Heart right ventricle (tissue), 16 donors: ENCODE data around the gene LSM7. TPM values are rescaled to one million over a fixed set of nuclear protein-coding genes. Genes with fewer than 3 reads are reported as not detected.

Experiments used
- ATAC-seq, 8 donors: fragments of 200-7000 bp; cut with Tn5 transposase; one replicate each; pipeline ENCODE4 v1.9.1; 2020; ENCODE audit warnings: mild to moderate bottlenecking in 8 of 8, moderate library complexity in 8 of 8, moderate number of reproducible peaks in 1 of 8
- DNase-seq, 2 donors: peaks; one replicate each; pipeline ENCODE4 v3.0.0-alpha.2; 2020
- H3K27ac ChIP-seq, 10 donors: fragments of 200-600 bp; sonication (generic) in 2 of 10; one replicate each; pipeline versions ENCODE4 v1.5.0 to v1.8.0; 2020 to 2022; ENCODE audit warnings: mild to moderate bottlenecking in 3 of 10
- H3K27me3 ChIP-seq, 7 donors: fragments of 200-600 bp; one replicate each; pipeline ENCODE4 v1.8.0; 2021 to 2022; ENCODE audit warnings: mild to moderate bottlenecking in 2 of 7
- H3K36me3 ChIP-seq, 9 donors: fragments of 200-600 bp; sonication (generic) in 1 of 9; one replicate each; pipeline versions ENCODE4 v1.5.0 to v1.8.0; 2020 to 2022; ENCODE audit warnings: mild to moderate bottlenecking in 2 of 9
- H3K4me1 ChIP-seq, 9 donors: fragments of 200-600 bp; sonication (generic) in 1 of 9; one replicate each; pipeline versions ENCODE4 v1.5.0 to v1.8.0; 2020 to 2022; ENCODE audit warnings: mild to moderate bottlenecking in 4 of 9
- H3K4me3 ChIP-seq, 10 donors: fragments of 200-600 bp; sonication (generic) in 2 of 10; one replicate each; pipeline versions ENCODE4 v1.5.0 to v1.8.0; 2020 to 2022; ENCODE audit warnings: mild to moderate bottlenecking in 7 of 10, moderate library complexity in 2 of 10
- H3K9me3 ChIP-seq, 11 donors: fragments of 200-600 bp in 10 of 11; sonication (generic) in 2 of 11; one replicate each; pipeline versions ENCODE4 v1.5.0 to v1.8.0; 2013 to 2022; ENCODE audit warnings: mild to moderate bottlenecking in 2 of 11, control low read depth in 1 of 11, moderate library complexity in 1 of 11
- CTCF ChIP-seq, 9 donors: fragments of 200-600 bp; sonication (generic) in 2 of 9; IDR thresholded peaks; one replicate each; pipeline versions ENCODE4 v1.5.0 to v1.8.0; 2021 to 2022; ENCODE audit warnings: antibody characterized with exemption in 9 of 9, mild to moderate bottlenecking in 5 of 9, moderate library complexity in 1 of 9
- WGBS, 2 donors: extraction: QIAGEN DNeasy Blood & Tissue Kit; methylation state at CpG; one replicate each; pipeline ENCODE4 v1.1.7; 2013; ENCODE audit warnings: inconsistent platforms in 1 of 2; 5-methylcytosine and 5-hydroxymethylcytosine counted together
- intact Hi-C, 10 donors: fragments of 100-400 bp; cut with DNase I; formaldehyde crosslinking; loops; one replicate each; pipeline versions ENCODE4 v1.11.1 to v1.14.2; 2022
- polyA plus RNA-seq, 2 donors: library from polyadenylated mRNA; stranded (reverse); fragments of 200-250 nt; gene quantifications; one replicate each; pipeline ENCODE4 v1.2.3, GENCODE V29; 2013
- total RNA-seq, 10 donors: library from RNA; stranded (reverse); fragmentation: NEBNext Ultra II Directional in 3 of 10; extraction: Animal tissue kit (Norgen Biotek cat#: 25700) in 3 of 10; gene quantifications; one replicate each; pipeline versions ENCODE4 v1.2.1 to v1.2.4, GENCODE V29; 2021 to 2023
- donor health status: Arrhythmogenic right ventricular cardiomyopathy.
- donor health status: ischemic (EF 13 %, LVEDD 7.1; RV severe dilation, severe dysfunction).
- donor health status: healthy with polysubstance abuse.
- donor health status: DM: no; HTN: yes; CAD: no.
- donor health status: DM: no; HTN: no; CAD: no.
- donor health status: ischemic (EF 25% LVEDD 6.9; RV normal size, moderate dysfunction).
- donor health status: ischemic (EF 25% LVEDD 5.7; RV mildly dilated, moderate dysfunction).
- donor health status: healthy.
- donor health status: DM: yes; HTN: yes; CAD: no.
- donor health status: Ischemic cardiomyopathy.
- donor health status: ischemic (EF 35%, LVEDD 5.7; RV mildly dilated, moderate dysfunction).
- donor health status: nonischemic (EF 11% LVEDD 7.7; RV severe dilation, severe dysfunction).
- donor health status: DM: yes; HTN: yes; CAD: no.
- donor health status: PGD.
- donor health status: ischemic (EF 29% LVEDD 5.4; RV normal size, mild dysfunction).
- donor health status: nonischemic (EF 23%, LVEDD 6.1; RV moderate dilation, normal function).

The LSM7 gene
- total and polyA plus RNA-seq, 12 donors = 29.0 to 277 (median 38.7) TPM

- no peaks in the 10 kb centered on the region for H3K9me3 ChIP-seq
- no peak for TF ChIP-seq CTCF (IDR thresholded peaks at IDR 0.05)
- WGBS, 2 donors = 83% methylated on average over 16 to 17 of the region's 17 CpGs
- peaks cover 5 to 13% (median 9%) of the 10 kb centered on the region in 9 donors for H3K4me1 ChIP-seq
- no peak overlapping the region for H3K27ac ChIP-seq
- intact Hi-C loops = no loop called here
- ATAC-seq (no peak), DNase-seq (no peak)
- peaks cover 0 to 43% (median 32%) of the 10 kb centered on the region in 7 donors for H3K27me3 ChIP-seq
- H3K36me3 ChIP-seq = no peaks in the 10 kb centered on the region
- H3K4me3 ChIP-seq = no peak overlapping the region
These were observed 27.9 kb downstream of the LSM7 start for GRCh38 chr19:2300533-2300932.

GRCh38 chr19:2296141-2296540 lies 32.2 kb downstream of the LSM7 start:
- WGBS, 2 donors = 87 to 88% methylated on average over 16 of the region's 16 CpGs
- intact Hi-C loops = no loop called here
- H3K4me3 ChIP-seq = no peak overlapping the region
- H3K27ac ChIP-seq = no peak overlapping the region
- no peaks in the 10 kb centered on the region for H3K9me3 ChIP-seq
- no peak for DNase-seq
- no peak for ATAC-seq
- H3K4me1 ChIP-seq = peaks cover 6 to 31% (median 18%) of the 10 kb centered on the region in 9 donors
- H3K36me3 ChIP-seq = no peaks in the 10 kb centered on the region
- peaks cover 6 to 48% (median 42%) of the 10 kb centered on the region in 7 donors for H3K27me3 ChIP-seq
- no peak for TF ChIP-seq CTCF (IDR thresholded peaks at IDR 0.05)

- no peak for TF ChIP-seq CTCF (IDR thresholded peaks at IDR 0.05)
- intact Hi-C loops = no loop called here
- Histone ChIP-seq H3K27ac (no peak overlapping the region), H3K4me3 (peak overlapping the region in 6 of 10 donors; percentile 7 to 31 (median 16)), H3K27me3 (peaks cover 18 to 51% (median 45%) of the 10 kb centered on the region in 7 donors), H3K36me3 (no peaks in the 10 kb centered on the region), H3K4me1 (peaks cover 19 to 45% (median 32%) of the 10 kb centered on the region in 9 donors), H3K9me3 (no peaks in the 10 kb centered on the region)
- DNase-seq (no peak), ATAC-seq (peak; percentile 52 to 84 (median 68))
- 9 to 10% methylated on average over 26 of the region's 26 CpGs for WGBS, 2 donors
These were observed 33.6 kb downstream of the LSM7 start for GRCh38 chr19:2294687-2295335.

- 5 to 6% methylated on average over 63 to 67 of the region's 67 CpGs for WGBS, 2 donors
- peak overlapping the region in 9 of 10 donors; percentile 10 to 63 (median 42) for H3K4me3 ChIP-seq
These were observed 37.1 kb downstream of the LSM7 start for GRCh38 chr19:2291185-2291751.

More at GRCh38 chr19:2291185-2291751, 37.1 kb downstream of the LSM7 start:
- ATAC-seq = no peak
- TF ChIP-seq CTCF (IDR thresholded peaks at IDR 0.05) = no peak
- no peaks in the 10 kb centered on the region for H3K9me3 ChIP-seq
- H3K27me3 ChIP-seq = peaks cover 25 to 78% (median 65%) of the 10 kb centered on the region in 7 donors
- H3K4me1 ChIP-seq = peaks cover 21 to 62% (median 35%) of the 10 kb centered on the region in 9 donors
- intact Hi-C loops = no loop called here
- peak overlapping the region in 1 of 10 donors; percentile 91 for H3K27ac ChIP-seq
- DNase-seq = no peak
- no peaks in the 10 kb centered on the region for H3K36me3 ChIP-seq
